K562 (cell line): Measurements from ENCODE around the gene USP20. TPM values are rescaled to one million over a fixed set of nuclear protein-coding genes. Genes with fewer than 3 reads are reported as not detected.
A peak's percentile ranks its signal among the peaks of the same experiment; 100 is the strongest.

Source experiments
- BACH1 ChIP-seq: fragments of 200-800 bp; sonication (Bioruptor generic); IDR thresholded peaks from 2 replicates; pipeline ENCODE4 v1.6.1; 2016; ENCODE audit warnings: missing genetic modification characterization, missing compliant biosample characterization
- BRCA1 ChIP-seq, 2 experiments: fragments of 450-650 bp in 1 of 2; sonication (generic) in 1 of 2; formaldehyde crosslinking in 1 of 2; IDR thresholded peaks; 2 replicates each; pipeline versions ENCODE4 v1.5.0 to v1.6.1; 2017 to 2020; ENCODE audit warnings: mild to moderate bottlenecking in 1 of 2, missing genetic modification reagents in 1 of 2
- CBFB ChIP-seq: sonication (generic); formaldehyde crosslinking; IDR thresholded peaks from 2 replicates; pipeline ENCODE4 v1.4.0; 2020; ENCODE audit warnings: mild to moderate bottlenecking, missing genetic modification reagents
- ELK3 ChIP-seq: fragments of 450-650 bp; formaldehyde crosslinking; IDR thresholded peaks from 2 replicates; pipeline ENCODE4 v1.4.0; 2020; ENCODE audit warnings: mild to moderate bottlenecking
- HMGXB4 ChIP-seq: sonication (generic); formaldehyde crosslinking; IDR thresholded peaks from 2 replicates; pipeline ENCODE4 v1.8.1; 2023; ENCODE audit warnings: mild to moderate bottlenecking, missing genetic modification reagents
- JUND ChIP-seq, 2 experiments: IDR thresholded peaks; 2 replicates in 1 of 2; 3 replicates in 1 of 2; pipeline ENCODE4 v1.6.1; 2011; ENCODE audit warnings: borderline replicate concordance in 2 of 2, low read depth in 2 of 2, low read length in 2 of 2, improper control_type of control experiment in 1 of 2, missing biosample characterization in 1 of 2, missing genetic modification characterization in 1 of 2, missing genetic modification reagents in 1 of 2
- KLF1 ChIP-seq: fragments of 450-650 bp; IDR thresholded peaks from 2 replicates; pipeline ENCODE4 v1.6.1; 2016; ENCODE audit warnings: missing genetic modification characterization, missing compliant biosample characterization
- MLX ChIP-seq, 2 experiments: fragments of 450-650 bp in 1 of 2; sonication (generic) in 1 of 2; formaldehyde crosslinking; conservative IDR thresholded peaks; 2 replicates each; pipeline versions ENCODE4 v1.4.0 to v1.8.1; 2020 to 2022; ENCODE audit warnings: mild to moderate bottlenecking in 1 of 2, missing genetic modification reagents in 1 of 2
- MXI1 ChIP-seq: IDR thresholded peaks from 2 replicates; pipeline ENCODE4 v1.6.1; 2011; ENCODE audit warnings: low read depth, mild to moderate bottlenecking, improper control_type of control experiment, low read length
- SFPQ ChIP-seq: fragments of 200-400 bp; formaldehyde crosslinking; IDR thresholded peaks from 2 replicates; pipeline ENCODE4 v1.6.1; 2017; ENCODE audit warnings: mild to moderate bottlenecking, low read depth, low read length, moderate library complexity
- SMARCC2 ChIP-seq: fragments of 450-650 bp; IDR thresholded peaks from 2 replicates; pipeline ENCODE4 v1.6.1; 2017; ENCODE audit warnings: antibody characterized with exemption, moderate library complexity, mild to moderate bottlenecking, low read depth
- TSHZ1 ChIP-seq: fragments of 250-450 bp; sonication (Bioruptor Pico); IDR thresholded peaks from 2 replicates; pipeline ENCODE4 v1.4.0; 2020; ENCODE audit warnings: mild to moderate bottlenecking, moderate library complexity
- ZBTB12 ChIP-seq: fragments of 250-450 bp; sonication (Bioruptor Pico); IDR thresholded peaks from 2 replicates; pipeline ENCODE4 v1.4.0; 2020
- ZNF347 ChIP-seq: fragments of 450-650 bp; formaldehyde crosslinking; IDR thresholded peaks from 2 replicates; pipeline ENCODE4 v1.4.0; 2020; ENCODE audit warnings: low read depth, mild to moderate bottlenecking, moderate library complexity
- ZNF764 ChIP-seq: fragments of 250-450 bp; sonication (Bioruptor Pico); IDR thresholded peaks from 2 replicates; pipeline ENCODE4 v1.4.0; 2020; ENCODE audit warnings: low read depth, mild to moderate bottlenecking, moderate library complexity
- polyA plus RNA-seq, 8 experiments: library from polyadenylated mRNA; depleted of rRNA in 4 of 8; stranded (reverse) in 5 of 8; unstranded in 3 of 8; fragments of >200 nt; fragmentation: Nextera tagmentation in 2 of 8; fragmentation: Illumina TruSeq in 1 of 8; extraction: Ambion mirVana in 2 of 8; extraction: Trizol in 1 of 8; gene quantifications; 2 replicates each; pipeline versions ENCODE4 v1.2.1 to v1.2.3, GENCODE V29; 2011 to 2014; ENCODE audit warnings: inconsistent platforms in 1 of 8, missing spikeins in 1 of 8
- total RNA-seq, 7 experiments: library from RNA; depleted of rRNA in 6 of 7; stranded (reverse); fragments of >200 nt in 6 of 7; fragmentation: Illumina TruSeq in 2 of 7; extraction: Trizol in 2 of 7; gene quantifications; 2 replicates each; pipeline versions ENCODE4 v1.2.1 to v1.2.3, GENCODE V29; 2011 to 2021; ENCODE audit warnings: low replicate concordance in 1 of 7

USP20 gene
- total and polyA plus RNA-seq, 9 of the 15 experiments (the other 6 are each of a cell fraction or from before 2014, with no cell fraction given): 1.9 to 136 (median 49.1) TPM

- TF ChIP-seq JUND (IDR thresholded peaks at IDR 0.05; ENCODE audit: borderline replicate concordance, low read depth, low read length) (peak; percentile 88), JUND (tag; IDR thresholded peaks at IDR 0.05; ENCODE audit: borderline replicate concordance, low read depth, low read length) (no peak), BACH1 (no peak), HMGXB4 (CRISPR knock-in tag) (no peak), ZNF764 (CRISPR knock-in tag) (0 out of 2 replicates have a peak, but pooled peaks have one; percentile 27), ZBTB12 (CRISPR knock-in tag) (0 out of 2 replicates have a peak, but pooled peaks have one; percentile 1), KLF1 (tag) (peak; percentile 10; the same call in 1 of the 2 replicates), SMARCC2 (no peak), CBFB (CRISPR knock-in tag) (no peak), MXI1 (peak; percentile 84), ZNF347 (no peak), MLX (CRISPR knock-in tag; conservative IDR thresholded peaks at IDR 0.05) (0 out of 4 replicates have a peak, but pooled peaks of 1 of the 2 experiments have one; percentile 12), ELK3 (no peak), SFPQ (no peak), BRCA1 (IDR thresholded peaks at IDR 0.05) (no peak), BRCA1 (CRISPR knock-in tag; IDR thresholded peaks at IDR 0.05) (no peak), TSHZ1 (no peak)
Measured at GRCh38 chr9:129879103-129879699, 43.9 kb downstream of the USP20 start (continued).
